ENCODE measurements around the gene MEGF11.

GRCh38 chr15:66264859-66265513, 11.4 kb upstream of the MEGF11 start:
- TF ChIP-seq GATA3 (IDR thresholded peaks at IDR 0.05; ENCODE audit: low read depth, low read length) (no peak), GATA2 (IDR thresholded peaks at IDR 0.05; ENCODE audit: low read depth, low read length) (no peak)
